Liver (tissue), 2 donors: ENCODE data around the gene PITPNC1.

Experiments used
- CTCF ChIP-seq: fragments of 150-350 bp; IDR thresholded peaks from 2 replicates; pipeline ENCODE4 v1.5.1; 2017; ENCODE audit warnings: improper control_type of control experiment, low read depth, low read length; ENCODE audit not compliant: missing input control
- REST ChIP-seq: IDR thresholded peaks from 2 replicates; pipeline ENCODE4 v1.6.1; 2016; ENCODE audit warnings: antibody characterized with exemption, mild to moderate bottlenecking
- donor health status: healthy.

- TF ChIP-seq CTCF (no peak), REST (no peak)
Measured at GRCh38 chr17:67636834-67637520, 259.9 kb downstream of the PITPNC1 start.
